Embryonic facial prominence (tissue), 1 donor: ENCODE data around the gene SUPT3H.
"Not testable (repeated sequence)": the region's sequence is repeated elsewhere in the genome, so short reads cannot be mapped to it uniquely, and the experiment has no call there.

ENCODE experiments used
- DNase-seq: peaks from one replicate; pipeline ENCODE4 v3.0.0-alpha.2; 2016; ENCODE audit errors: extremely low spot score

Gene SUPT3H

DNA sequence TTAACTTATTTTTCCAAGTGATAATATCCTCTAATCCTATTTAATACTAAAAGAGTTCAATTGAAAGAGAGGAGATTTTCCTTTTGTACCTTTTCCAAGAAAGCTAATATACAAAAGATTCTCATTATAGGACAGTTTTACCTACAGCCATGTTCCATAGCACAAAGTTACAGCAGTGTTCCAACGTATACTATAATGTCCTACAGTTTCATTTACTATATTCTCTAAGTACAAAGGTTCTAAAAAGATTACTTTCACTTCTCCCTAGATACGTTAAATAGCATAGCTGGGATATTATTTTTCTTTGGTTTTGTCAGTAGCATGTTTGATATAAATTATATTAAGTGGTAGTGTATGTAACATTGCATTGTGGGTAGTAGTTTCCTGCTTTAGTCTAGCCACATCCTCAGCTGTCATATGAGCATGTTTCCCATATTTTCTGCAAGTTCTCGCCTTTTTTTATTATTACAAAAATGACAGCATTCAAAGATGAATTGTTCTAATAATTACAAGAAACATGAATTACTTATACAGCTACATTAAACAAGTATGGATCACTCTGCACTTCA, 54.0 kb downstream of the SUPT3H start:
- DNase-seq = no peak

- no peak for DNase-seq
Measured at GRCh38 chr6:45320349-45320748, 57.4 kb downstream of the SUPT3H start.

GRCh38 chr6:45314146-45314545, 63.6 kb downstream of the SUPT3H start:
- DNase-seq = no peak

GRCh38 chr6:45310118-45310788, 67.5 kb downstream of the SUPT3H start:
- DNase-seq = no peak

DNA sequence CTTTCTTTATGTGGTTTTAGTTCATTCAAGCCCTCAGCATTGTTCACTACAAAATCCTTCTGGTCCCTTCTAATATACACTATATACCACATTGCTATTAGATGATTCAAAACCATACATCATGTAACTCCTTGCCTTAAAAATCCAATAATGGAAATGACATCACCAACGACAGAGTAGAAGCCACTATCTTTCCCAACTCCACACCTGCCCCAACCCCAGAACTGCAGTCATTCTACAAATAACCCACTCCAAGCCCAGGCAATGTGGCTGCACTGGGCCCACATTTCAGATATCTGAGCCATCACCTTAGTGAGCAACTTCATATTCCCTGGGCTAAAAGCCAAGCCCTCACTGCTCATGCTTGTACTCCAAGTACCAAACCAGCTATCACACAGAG, 72.2 kb downstream of the SUPT3H start:
- no peak for DNase-seq

DNA sequence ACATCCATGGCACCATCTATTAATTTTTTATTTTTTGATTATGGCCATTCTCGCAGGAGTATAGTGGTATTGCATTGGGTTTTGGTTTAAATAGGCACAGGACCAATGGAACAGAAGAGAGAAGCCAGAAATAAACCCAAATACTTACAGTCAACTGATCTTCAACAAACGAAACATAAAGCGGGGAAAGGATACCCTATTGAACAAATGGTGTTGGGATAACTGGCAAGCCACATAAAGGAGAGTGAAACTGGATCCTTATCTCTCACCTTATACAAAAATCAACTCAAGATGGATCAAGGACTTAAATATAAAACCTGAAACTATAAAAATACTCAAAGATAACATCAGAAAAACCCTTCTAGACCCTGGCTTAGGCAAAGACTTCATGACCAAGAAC, 74.9 kb downstream of the SUPT3H start:
- no peak for DNase-seq

GRCh38 chr6:45301348-45302142, 76.2 kb downstream of the SUPT3H start:
- no peak for DNase-seq

DNA sequence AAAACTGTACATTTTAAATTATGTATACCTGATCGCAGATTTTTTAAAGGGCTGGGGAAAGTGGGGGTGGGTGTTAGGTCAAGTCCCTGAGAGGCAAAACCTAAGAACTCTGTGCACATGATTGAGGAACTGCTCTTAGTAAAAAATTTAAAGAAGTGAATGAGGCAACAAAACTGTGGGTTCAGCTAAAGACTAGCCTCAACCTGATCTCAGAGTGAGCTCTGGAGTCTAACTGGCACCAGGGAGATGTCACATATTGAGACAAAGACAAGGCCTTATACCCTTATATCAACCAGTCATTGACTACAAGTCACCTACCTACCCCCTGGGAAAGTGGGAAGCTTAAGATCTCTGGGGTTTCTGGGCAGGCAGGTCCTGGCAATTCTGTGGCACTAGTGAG, 77.0 kb downstream of the SUPT3H start:
- no peak for DNase-seq

DNA sequence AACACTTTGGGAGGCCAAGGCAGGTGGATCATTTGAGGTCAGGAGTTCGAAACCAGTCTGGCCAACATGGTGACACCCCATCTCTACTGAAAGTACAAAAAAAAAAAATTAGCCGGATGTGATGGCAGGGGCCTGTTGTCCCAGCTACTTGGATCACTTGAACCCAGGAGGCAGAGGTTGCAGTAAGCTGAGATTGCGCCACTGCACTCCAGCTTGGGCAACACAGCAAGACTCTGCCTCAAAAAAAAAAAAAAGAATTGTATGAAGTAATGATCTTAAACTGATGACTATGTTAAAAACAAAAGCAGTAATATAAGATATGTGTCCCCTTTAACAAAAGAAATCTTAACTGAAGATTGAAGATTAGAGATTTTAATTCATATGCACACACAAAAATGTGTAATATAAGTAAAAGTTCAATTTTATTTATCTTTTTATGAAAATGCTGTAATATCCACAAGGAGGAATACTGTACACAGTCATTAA, 78.6 kb downstream of the SUPT3H start:
- DNase-seq = no peak

DNA sequence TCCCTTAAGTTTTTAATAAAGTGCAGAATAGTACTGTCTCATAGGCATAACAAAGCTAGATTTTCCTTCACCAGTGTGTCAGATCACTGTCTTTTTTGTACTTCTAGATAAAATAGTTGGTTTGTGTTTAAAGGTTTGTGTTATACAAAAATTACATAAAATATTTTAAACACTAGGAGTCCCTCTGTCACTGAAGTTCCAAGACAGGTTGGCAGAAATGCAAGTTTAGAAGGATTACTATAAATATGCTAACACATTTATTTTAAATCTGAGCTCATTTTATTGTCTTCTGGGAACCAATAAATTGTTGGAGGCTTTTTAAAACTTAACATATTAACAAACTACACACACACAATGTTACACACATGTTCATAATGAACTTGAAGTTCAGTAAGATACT, 80.4 kb downstream of the SUPT3H start:
- no peak for DNase-seq

DNA sequence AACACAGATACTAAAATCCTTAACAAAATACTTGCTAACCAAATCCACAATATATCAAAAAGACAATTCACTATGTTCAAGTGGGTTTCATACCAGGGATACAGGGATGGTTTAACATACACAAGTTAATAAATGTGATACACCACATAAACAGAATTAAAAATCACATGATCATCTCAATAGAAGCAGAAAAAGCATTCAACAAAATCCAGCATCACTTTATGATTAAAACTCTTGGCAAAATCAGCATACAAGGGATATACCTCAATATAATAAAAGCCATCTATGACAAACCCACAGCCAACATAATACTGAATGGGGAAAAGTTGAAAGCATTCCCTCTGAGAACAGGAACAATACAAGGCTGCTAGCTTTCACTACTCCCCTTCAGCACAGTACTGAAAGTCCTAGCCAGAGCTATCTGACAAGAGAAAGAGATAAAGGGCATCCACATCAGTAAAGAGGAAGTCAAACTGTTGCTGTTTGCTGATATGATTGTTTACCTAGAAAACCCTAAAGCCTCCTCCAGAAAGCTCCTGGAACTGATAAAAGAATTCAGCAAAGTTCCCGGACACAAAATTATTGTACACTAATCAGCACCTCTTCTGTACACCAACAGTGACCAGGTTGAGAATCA, 83.6 kb downstream of the SUPT3H start:
- DNase-seq = not testable (repeated sequence)

DNA sequence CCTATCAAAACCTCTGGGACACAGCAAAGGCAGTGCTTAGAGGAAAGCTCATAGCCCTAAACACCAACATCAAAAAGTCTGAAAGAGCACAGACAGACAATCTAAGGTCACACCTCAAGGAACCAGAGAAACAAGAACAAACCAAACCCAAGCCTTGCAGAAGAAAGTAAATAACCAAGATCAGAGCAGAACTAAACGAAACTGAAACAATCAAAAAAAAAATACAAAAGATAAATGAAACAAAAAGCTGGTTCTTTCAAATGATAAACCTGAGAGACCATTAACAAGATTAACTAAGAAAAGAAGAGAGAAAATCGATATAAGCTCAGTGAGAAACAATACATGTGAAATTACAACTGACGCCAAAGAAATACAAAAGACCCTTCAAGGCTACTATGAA, 84.4 kb downstream of the SUPT3H start:
- DNase-seq = no peak

DNA sequence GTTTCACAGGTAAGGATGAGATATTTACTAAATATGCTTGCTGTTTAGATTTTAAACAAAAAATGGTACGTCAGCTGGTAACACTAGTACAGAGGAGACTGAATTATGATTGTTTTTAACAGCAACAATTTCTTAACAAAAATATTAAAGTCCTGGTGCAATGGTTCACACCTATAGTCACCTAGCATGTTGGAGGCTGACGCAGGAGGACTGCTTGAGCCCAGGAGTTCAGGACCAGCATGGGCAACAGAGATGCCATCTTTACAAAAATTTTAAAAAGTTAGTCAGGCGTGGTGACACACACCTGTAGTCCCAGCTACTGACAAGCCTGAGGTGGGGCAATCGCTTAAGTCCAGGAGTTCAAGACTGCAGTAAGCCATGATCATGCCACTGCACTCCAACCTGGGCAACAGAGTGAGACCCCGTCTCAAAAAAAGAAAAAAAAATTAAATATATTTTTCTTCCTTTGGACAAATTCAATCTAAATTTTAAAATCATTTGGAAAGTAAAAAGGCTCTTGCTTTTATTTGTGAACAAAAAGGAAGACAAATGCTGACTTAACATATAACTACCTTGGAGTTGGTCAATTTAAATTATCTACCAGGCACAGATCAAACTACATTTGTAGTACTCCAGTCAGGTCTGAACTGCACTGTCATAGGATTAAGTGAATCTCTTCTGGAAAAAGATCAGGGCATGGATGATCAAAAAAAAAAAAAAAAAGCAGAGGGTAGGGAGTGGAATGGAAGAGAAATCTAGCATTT, 87.8 kb downstream of the SUPT3H start:
- no peak for DNase-seq

GRCh38 chr6:45286707-45287106, 91.0 kb downstream of the SUPT3H start:
- DNase-seq = not testable (repeated sequence)

GRCh38 chr6:45278367-45278766, 99.4 kb downstream of the SUPT3H start:
- DNase-seq = no peak

DNA sequence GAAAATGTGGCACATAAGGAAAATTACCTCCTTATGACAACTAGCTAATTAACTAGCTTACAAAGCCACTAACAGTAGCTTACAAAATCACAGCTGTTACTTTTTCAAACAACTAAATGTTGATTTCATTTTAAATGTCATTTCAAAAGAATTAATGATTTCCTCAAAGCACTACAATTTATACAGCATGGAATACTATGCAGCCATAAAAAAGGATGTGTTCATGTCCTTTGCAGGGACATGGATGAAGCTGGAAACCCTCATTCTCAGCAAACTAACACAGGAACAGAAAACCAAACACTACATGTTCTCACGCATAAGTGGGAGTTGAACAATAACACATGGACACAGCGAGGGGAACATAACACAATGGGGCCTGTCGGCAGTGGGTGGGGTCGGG, 100.0 kb downstream of the SUPT3H start:
- not testable (repeated sequence) for DNase-seq

DNA sequence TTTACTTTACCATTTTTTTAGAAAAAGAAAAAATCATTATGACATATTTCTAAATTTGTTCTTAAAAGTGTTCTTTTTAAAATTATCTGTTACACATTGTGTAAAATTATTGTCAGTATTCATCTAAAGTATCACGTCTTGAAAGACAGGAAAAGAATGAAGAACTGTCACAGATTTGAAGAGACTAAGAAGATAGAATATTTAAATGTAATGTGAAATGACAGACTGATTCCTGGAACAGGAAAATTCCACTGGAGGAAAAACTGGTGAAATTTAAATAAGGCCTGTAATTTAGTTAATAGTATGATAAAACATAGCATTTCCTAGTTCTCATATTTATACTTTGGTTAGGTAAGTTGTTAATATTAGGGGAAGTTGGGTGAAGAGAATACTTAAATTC, 102.4 kb downstream of the SUPT3H start:
- DNase-seq = no peak

- DNase-seq = no peak
Measured at GRCh38 chr6:45272626-45273025, 105.1 kb downstream of the SUPT3H start.

GRCh38 chr6:45265246-45265645, 112.5 kb downstream of the SUPT3H start:
- DNase-seq = no peak

GRCh38 chr6:45260696-45261095, 117.0 kb downstream of the SUPT3H start:
- DNase-seq = no peak
